Astrocyte (in vitro differentiated cells and primary cell): Measurements from ENCODE around the gene NDUFB2. TPM values are rescaled to one million over a fixed set of nuclear protein-coding genes. Genes with fewer than 3 reads are reported as not detected.
"Not testable (repeated sequence)": the region's sequence is repeated elsewhere in the genome, so short reads cannot be mapped to it uniquely, and the experiment has no call there.

ENCODE experiments used
- DNase-seq: peaks from one replicate; pipeline ENCODE4 v3.0.0-alpha.2; 2010; ENCODE audit warnings: low read depth
- FAIRE-seq: peaks from 2 replicates; lab custom pipeline; 2011; peaks lifted over from hg19 to GRCh38; lab: Jason Lieb, UNC
- H2AFZ ChIP-seq: 2 replicates; pipeline ENCODE4 v1.6.0; 2012; ENCODE audit warnings: low read depth, low read length, inconsistent platforms
- H3K27ac ChIP-seq: 2 replicates; pipeline ENCODE4 v1.5.1; 2011; ENCODE audit warnings: low read depth, low read length, inconsistent platforms
- H3K27me3 ChIP-seq: 2 replicates; pipeline ENCODE4 v1.6.0; 2011; ENCODE audit warnings: low read length, inconsistent platforms; ENCODE audit not compliant: insufficient read depth
- H3K36me3 ChIP-seq: 2 replicates; pipeline ENCODE4 v1.5.1; 2011; ENCODE audit warnings: low read length, inconsistent platforms; ENCODE audit not compliant: insufficient read depth
- H3K4me1 ChIP-seq: 2 replicates; pipeline ENCODE4 v1.5.1; 2011; ENCODE audit warnings: low read length, inconsistent platforms; ENCODE audit not compliant: insufficient read depth
- H3K4me2 ChIP-seq: 2 replicates; pipeline ENCODE4 v1.6.0; 2012; ENCODE audit warnings: low read length, inconsistent platforms
- H3K4me3 ChIP-seq: 2 replicates; pipeline ENCODE4 v1.5.1; 2011; ENCODE audit warnings: low read depth, mild to moderate bottlenecking, low read length, inconsistent platforms; ENCODE audit not compliant: insufficient read depth
- H3K79me2 ChIP-seq: 2 replicates; pipeline ENCODE4 v1.6.0; 2012; ENCODE audit warnings: mild to moderate bottlenecking, low read length, inconsistent platforms; ENCODE audit not compliant: insufficient read depth
- H3K9ac ChIP-seq: 2 replicates; pipeline ENCODE4 v1.6.0; 2012; ENCODE audit warnings: mild to moderate bottlenecking, low read length, inconsistent platforms
- H3K9me3 ChIP-seq: 2 replicates; pipeline ENCODE4 v1.5.1; 2012; ENCODE audit warnings: low read depth, mild to moderate bottlenecking, low read length, inconsistent platforms; ENCODE audit not compliant: insufficient read depth
- H4K20me1 ChIP-seq: 2 replicates; pipeline ENCODE4 v1.6.0; 2012; ENCODE audit warnings: low read length, inconsistent platforms; ENCODE audit not compliant: insufficient read depth
- H3K27ac Mint-ChIP-seq: one replicate; pipeline ENCODE4 v1.8.0; 2021; ENCODE audit warnings: mild to moderate bottlenecking, mixed read lengths; ENCODE audit not compliant: unreplicated experiment
- H3K27me3 Mint-ChIP-seq: one replicate; pipeline ENCODE4 v1.8.0; 2021; ENCODE audit warnings: low read depth, mixed read lengths; ENCODE audit not compliant: unreplicated experiment
- H3K36me3 Mint-ChIP-seq: one replicate; pipeline ENCODE4 v1.8.0; 2021; ENCODE audit warnings: low read depth, mixed read lengths; ENCODE audit not compliant: unreplicated experiment
- H3K4me1 Mint-ChIP-seq: one replicate; pipeline ENCODE4 v1.8.0; 2021; ENCODE audit warnings: low read depth, mixed read lengths; ENCODE audit not compliant: unreplicated experiment
- H3K4me3 Mint-ChIP-seq: one replicate; pipeline ENCODE4 v1.8.0; 2021; ENCODE audit warnings: mild to moderate bottlenecking, moderate library complexity, mixed read lengths; ENCODE audit not compliant: unreplicated experiment
- H3K9me3 Mint-ChIP-seq: one replicate; pipeline ENCODE4 v1.8.0; 2021; ENCODE audit warnings: mild to moderate bottlenecking, mixed read lengths; ENCODE audit not compliant: unreplicated experiment
- CTCF ChIP-seq: IDR thresholded peaks from 2 replicates; pipeline ENCODE4 v1.5.1; 2011; ENCODE audit warnings: low read depth, mild to moderate bottlenecking, inconsistent platforms, low read length, moderate library complexity; ENCODE audit not compliant: insufficient read depth
- EZH2 ChIP-seq: IDR thresholded peaks from 2 replicates; pipeline ENCODE4 v1.6.1; 2012; ENCODE audit warnings: mild to moderate bottlenecking, low read length, inconsistent platforms; ENCODE audit not compliant: insufficient read depth
- total RNA-seq: library from RNA; stranded (reverse); gene quantifications from 2 replicates; pipeline ENCODE4 v1.2.1, GENCODE V29; 2021

Gene NDUFB2
- total RNA-seq, 1 donor from 2014 or later: 254 TPM

- peaks cover 14% of the 10 kb centered on the region for H3K36me3 Mint-ChIP-seq
- no peaks in the 10 kb centered on the region for H3K27me3 Mint-ChIP-seq
- no peak for TF ChIP-seq CTCF
- TF ChIP-seq EZH2: no peak
- H3K4me3 Mint-ChIP-seq: no peak overlapping the region
- no peaks in the 10 kb centered on the region for H3K4me1 ChIP-seq
- H3K79me2 ChIP-seq: peaks cover 47% of the 10 kb centered on the region
- H3K4me1 Mint-ChIP-seq: peaks cover 7% of the 10 kb centered on the region
- H4K20me1 ChIP-seq: peaks cover 41% of the 10 kb centered on the region
- no peak overlapping the region for H3K27ac Mint-ChIP-seq
- H3K9me3 ChIP-seq: no peaks in the 10 kb centered on the region
- H3K9me3 Mint-ChIP-seq: no peaks in the 10 kb centered on the region
- H2AFZ ChIP-seq: no peak overlapping the region
- DNase-seq: no peak
- no peak overlapping the region for H3K27ac ChIP-seq
- FAIRE-seq: no peak
- H3K36me3 ChIP-seq: peaks cover 5% of the 10 kb centered on the region
- H3K27me3 ChIP-seq: no peaks in the 10 kb centered on the region
- H3K4me3 ChIP-seq: no peak overlapping the region
- H3K4me2 ChIP-seq: no peak overlapping the region
- H3K9ac ChIP-seq: no peak overlapping the region
Measured at GRCh38 chr7:140704205-140704604, 7.7 kb downstream of the NDUFB2 start.

- no peaks in the 10 kb centered on the region for H3K27me3 ChIP-seq
- H3K9me3 ChIP-seq: no peaks in the 10 kb centered on the region
- no peak overlapping the region for H3K4me3 Mint-ChIP-seq
- H4K20me1 ChIP-seq: peaks cover 21% of the 10 kb centered on the region
- peaks cover 4% of the 10 kb centered on the region for H3K4me1 Mint-ChIP-seq
- no peak overlapping the region for H2AFZ ChIP-seq
- peaks cover 16% of the 10 kb centered on the region for H3K36me3 Mint-ChIP-seq
- no peak overlapping the region for H3K9ac ChIP-seq
- H3K27me3 Mint-ChIP-seq: no peaks in the 10 kb centered on the region
- TF ChIP-seq EZH2 (no peak), CTCF (no peak)
- no peak for DNase-seq
- no peak overlapping the region for H3K4me2 ChIP-seq
- no peak overlapping the region for H3K27ac Mint-ChIP-seq
- H3K27ac ChIP-seq: no peak overlapping the region
- no peak overlapping the region for H3K4me3 ChIP-seq
- peaks cover 18% of the 10 kb centered on the region for H3K79me2 ChIP-seq
- no peaks in the 10 kb centered on the region for H3K4me1 ChIP-seq
- FAIRE-seq: no peak
- peaks cover 5% of the 10 kb centered on the region for H3K9me3 Mint-ChIP-seq
- H3K36me3 ChIP-seq: peaks cover 5% of the 10 kb centered on the region
Measured at GRCh38 chr7:140707132-140707531, 10.6 kb downstream of the NDUFB2 start.

- not testable (repeated sequence) for H3K27ac ChIP-seq, H3K27ac Mint-ChIP-seq, H3K79me2 ChIP-seq, DNase-seq, H3K27me3 Mint-ChIP-seq, H3K4me2 ChIP-seq, H3K4me3 Mint-ChIP-seq, H3K9me3 ChIP-seq, H3K4me3 ChIP-seq, H3K9ac ChIP-seq, H2AFZ ChIP-seq, H3K36me3 ChIP-seq, H3K4me1 ChIP-seq, H3K27me3 ChIP-seq, FAIRE-seq, H3K4me1 Mint-ChIP-seq
- Mint-ChIP-seq H3K9me3 (peaks cover 13% of the 10 kb centered on the region), H3K36me3 (peaks cover 11% of the 10 kb centered on the region)
- H4K20me1 ChIP-seq: peaks cover 10% of the 10 kb centered on the region
Measured at GRCh38 chr7:140708764-140709163, 12.3 kb downstream of the NDUFB2 start.

- H3K4me1 Mint-ChIP-seq, H2AFZ ChIP-seq, H3K4me3 ChIP-seq, H3K27me3 Mint-ChIP-seq, H3K27me3 ChIP-seq, H3K9me3 ChIP-seq, H3K36me3 ChIP-seq, DNase-seq, H3K4me1 ChIP-seq, H3K27ac Mint-ChIP-seq, FAIRE-seq, H3K27ac ChIP-seq, H3K9ac ChIP-seq, H4K20me1 ChIP-seq, H3K4me2 ChIP-seq, H3K4me3 Mint-ChIP-seq, H3K79me2 ChIP-seq: not testable (repeated sequence)
- peaks cover 13% of the 10 kb centered on the region for H3K9me3 Mint-ChIP-seq
- peaks cover 19% of the 10 kb centered on the region for H3K36me3 Mint-ChIP-seq
Measured at GRCh38 chr7:140712392-140712791, 15.9 kb downstream of the NDUFB2 start.
